ENCODE measurements around the gene OR6K3.

- TF ChIP-seq CTCF (IDR thresholded peaks at IDR 0.05; ENCODE audit: low read length), result no peak
- TF ChIP-seq EZH2 (IDR thresholded peaks at IDR 0.05; ENCODE audit: borderline replicate concordance, low read length), result no peak
Measured at GRCh38 chr1:158679289-158679688, 41.2 kb downstream of the OR6K3 start.
